ENCODE data around the gene BIRC5. TPM values are rescaled to one million over a fixed set of nuclear protein-coding genes. Genes with fewer than 3 reads are reported as not detected.

Gene BIRC5
- total RNA-seq, 1 experiment from 2014 or later, result 119 TPM

DNA sequence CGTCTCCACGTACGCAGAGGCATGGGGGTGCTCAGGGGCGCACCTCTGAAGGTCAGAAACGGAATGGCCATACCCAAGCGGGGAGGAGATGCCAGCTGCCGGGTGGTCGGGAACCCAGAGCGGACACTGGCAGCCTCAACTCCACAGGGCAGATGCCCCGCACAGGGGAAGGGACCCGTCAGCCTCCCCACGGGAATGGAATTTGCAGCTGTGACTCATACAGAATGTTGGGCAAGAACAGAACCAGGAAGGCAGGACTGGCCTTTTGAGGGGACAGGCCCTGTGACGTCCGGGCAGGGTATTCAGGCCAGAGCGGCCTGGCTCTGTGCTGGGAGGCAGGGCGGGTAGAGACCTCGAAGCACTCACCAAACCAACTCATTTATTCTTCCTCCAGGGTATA, 34.7 kb upstream of the BIRC5 start:
- H3K9me3 ChIP-seq (ENCODE audit: control insufficient read depth, insufficient read depth, low read depth, low read length), result no peaks in the 10 kb centered on the region
- POLR2A ChIA-PET, result no interaction called here
- DNase-seq (ENCODE audit: low read depth, low spot score) (no peak), ATAC-seq (no peak)
- no TSS peak for BruUV-seq (replicated peaks)
- intact Hi-C loops (cut with micrococcal nuclease; ENCODE audit: unreplicated experiment) (loop anchor here (5.0 kb wide), 1 partner anchor 67 kb away; no protein-coding TSS in a partner anchor), in situ Hi-C loops (cut with HindIII; ENCODE audit: low pct_unique_long_range_greater_than_20kb, low sequenced_read_pairs) (no loop called here)
- peaks cover 3% of the 10 kb centered on the region; the same call in 1 of the 2 replicates for H3K36me3 ChIP-seq (ENCODE audit: control insufficient read depth, insufficient read depth, low read length)
- H3K27ac ChIP-seq (ENCODE audit: low read length), result no peak overlapping the region
- H3K27me3 ChIP-seq (ENCODE audit: control insufficient read depth, insufficient read depth, low read length), result no peaks in the 10 kb centered on the region
- H3K4me1 ChIP-seq (ENCODE audit: control insufficient read depth, insufficient read depth, low read length), result peaks cover 26% of the 10 kb centered on the region
- CTCF ChIA-PET, result no interaction called here
- TF ChIP-seq, protein P1, sequence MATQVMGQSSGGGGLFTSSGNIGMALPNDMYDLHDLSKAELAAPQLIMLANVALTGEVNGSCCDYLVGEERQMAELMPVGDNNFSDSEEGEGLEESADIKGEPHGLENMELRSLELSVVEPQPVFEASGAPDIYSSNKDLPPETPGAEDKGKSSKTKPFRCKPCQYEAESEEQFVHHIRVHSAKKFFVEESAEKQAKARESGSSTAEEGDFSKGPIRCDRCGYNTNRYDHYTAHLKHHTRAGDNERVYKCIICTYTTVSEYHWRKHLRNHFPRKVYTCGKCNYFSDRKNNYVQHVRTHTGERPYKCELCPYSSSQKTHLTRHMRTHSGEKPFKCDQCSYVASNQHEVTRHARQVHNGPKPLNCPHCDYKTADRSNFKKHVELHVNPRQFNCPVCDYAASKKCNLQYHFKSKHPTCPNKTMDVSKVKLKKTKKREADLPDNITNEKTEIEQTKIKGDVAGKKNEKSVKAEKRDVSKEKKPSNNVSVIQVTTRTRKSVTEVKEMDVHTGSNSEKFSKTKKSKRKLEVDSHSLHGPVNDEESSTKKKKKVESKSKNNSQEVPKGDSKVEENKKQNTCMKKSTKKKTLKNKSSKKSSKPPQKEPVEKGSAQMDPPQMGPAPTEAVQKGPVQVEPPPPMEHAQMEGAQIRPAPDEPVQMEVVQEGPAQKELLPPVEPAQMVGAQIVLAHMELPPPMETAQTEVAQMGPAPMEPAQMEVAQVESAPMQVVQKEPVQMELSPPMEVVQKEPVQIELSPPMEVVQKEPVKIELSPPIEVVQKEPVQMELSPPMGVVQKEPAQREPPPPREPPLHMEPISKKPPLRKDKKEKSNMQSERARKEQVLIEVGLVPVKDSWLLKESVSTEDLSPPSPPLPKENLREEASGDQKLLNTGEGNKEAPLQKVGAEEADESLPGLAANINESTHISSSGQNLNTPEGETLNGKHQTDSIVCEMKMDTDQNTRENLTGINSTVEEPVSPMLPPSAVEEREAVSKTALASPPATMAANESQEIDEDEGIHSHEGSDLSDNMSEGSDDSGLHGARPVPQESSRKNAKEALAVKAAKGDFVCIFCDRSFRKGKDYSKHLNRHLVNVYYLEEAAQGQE (IDR thresholded peaks at IDR 0.05; ENCODE audit: insufficient read depth in 1 of 2, low read depth in 2 of 2, low read length in 1 of 2), result no peak
- TF ChIP-seq SIN3A (IDR thresholded peaks at IDR 0.05; ENCODE audit: borderline replicate concordance, insufficient read depth, low read depth, low read length) (no peak), TCF7L2 (IDR thresholded peaks at IDR 0.05; ENCODE audit: low read depth, low read length) (no peak), POLR2AphosphoS5 (IDR thresholded peaks at IDR 0.05; ENCODE audit: low read depth, low read length) (no peak)
- TF ChIP-seq, protein P2, sequence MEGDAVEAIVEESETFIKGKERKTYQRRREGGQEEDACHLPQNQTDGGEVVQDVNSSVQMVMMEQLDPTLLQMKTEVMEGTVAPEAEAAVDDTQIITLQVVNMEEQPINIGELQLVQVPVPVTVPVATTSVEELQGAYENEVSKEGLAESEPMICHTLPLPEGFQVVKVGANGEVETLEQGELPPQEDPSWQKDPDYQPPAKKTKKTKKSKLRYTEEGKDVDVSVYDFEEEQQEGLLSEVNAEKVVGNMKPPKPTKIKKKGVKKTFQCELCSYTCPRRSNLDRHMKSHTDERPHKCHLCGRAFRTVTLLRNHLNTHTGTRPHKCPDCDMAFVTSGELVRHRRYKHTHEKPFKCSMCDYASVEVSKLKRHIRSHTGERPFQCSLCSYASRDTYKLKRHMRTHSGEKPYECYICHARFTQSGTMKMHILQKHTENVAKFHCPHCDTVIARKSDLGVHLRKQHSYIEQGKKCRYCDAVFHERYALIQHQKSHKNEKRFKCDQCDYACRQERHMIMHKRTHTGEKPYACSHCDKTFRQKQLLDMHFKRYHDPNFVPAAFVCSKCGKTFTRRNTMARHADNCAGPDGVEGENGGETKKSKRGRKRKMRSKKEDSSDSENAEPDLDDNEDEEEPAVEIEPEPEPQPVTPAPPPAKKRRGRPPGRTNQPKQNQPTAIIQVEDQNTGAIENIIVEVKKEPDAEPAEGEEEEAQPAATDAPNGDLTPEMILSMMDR (IDR thresholded peaks at IDR 0.05), result no peak
- no peak overlapping the region for H3K4me3 ChIP-seq (ENCODE audit: low read depth in 2 of 2, low read length in 2 of 2)

DNA sequence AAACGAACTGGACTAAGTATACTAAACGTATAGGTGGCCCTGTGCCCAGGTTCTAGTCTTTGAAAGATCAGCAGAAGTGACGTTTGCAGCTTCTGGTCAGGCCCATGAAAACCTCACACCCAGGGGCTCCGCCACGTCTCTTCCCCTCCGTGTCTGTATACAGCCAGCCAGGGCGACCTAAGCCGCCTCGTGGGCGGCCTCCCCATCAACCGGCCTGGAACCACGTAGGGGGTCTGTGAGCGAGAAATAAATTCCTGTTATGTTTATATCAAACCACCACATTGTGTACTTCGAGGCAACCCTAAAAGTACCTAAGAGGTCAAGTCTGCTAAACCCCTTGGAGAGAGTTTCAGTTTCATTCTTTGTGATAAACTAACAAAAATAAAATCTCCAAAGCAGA, 34.0 kb upstream of the BIRC5 start:
- ATAC-seq (no peak), DNase-seq (ENCODE audit: low read depth, low spot score) (no peak)
- Histone ChIP-seq H3K27me3 (ENCODE audit: control insufficient read depth, insufficient read depth, low read length) (no peaks in the 10 kb centered on the region), H3K36me3 (ENCODE audit: control insufficient read depth, insufficient read depth, low read length) (peaks cover 3% of the 10 kb centered on the region; the same call in 1 of the 2 replicates), H3K4me3 (ENCODE audit: low read depth in 2 of 2, low read length in 2 of 2) (no peak overlapping the region), H3K27ac (ENCODE audit: low read length) (no peak overlapping the region), H3K4me1 (ENCODE audit: control insufficient read depth, insufficient read depth, low read length) (peaks cover 24% of the 10 kb centered on the region), H3K9me3 (ENCODE audit: control insufficient read depth, insufficient read depth, low read depth, low read length) (no peaks in the 10 kb centered on the region)
- intact Hi-C loops (cut with micrococcal nuclease; ENCODE audit: unreplicated experiment), result no loop called here
- BruUV-seq (replicated peaks), result TSS peak; percentile 31
- in situ Hi-C loops (cut with HindIII; ENCODE audit: low pct_unique_long_range_greater_than_20kb, low sequenced_read_pairs), result no loop called here
- ChIA-PET POLR2A (no interaction called here), CTCF (no interaction called here)
- TF ChIP-seq SIN3A (IDR thresholded peaks at IDR 0.05; ENCODE audit: borderline replicate concordance, insufficient read depth, low read depth, low read length) (no peak), POLR2AphosphoS5 (IDR thresholded peaks at IDR 0.05; ENCODE audit: low read depth, low read length) (no peak), TCF7L2 (IDR thresholded peaks at IDR 0.05; ENCODE audit: low read depth, low read length) (no peak)
- TF ChIP-seq, protein P2 (IDR thresholded peaks at IDR 0.05), result no peak
- TF ChIP-seq, protein P1 (IDR thresholded peaks at IDR 0.05; ENCODE audit: insufficient read depth in 1 of 2, low read depth in 2 of 2, low read length in 1 of 2), result no peak
